ENCODE results near the gene ZNF516. TPM values are rescaled to one million over a fixed set of nuclear protein-coding genes. Genes with fewer than 3 reads are reported as not detected.

The ZNF516 gene
- polyA plus RNA-seq, 5 donors: 33.2 to 54.7 (median 42.2) TPM

DNA sequence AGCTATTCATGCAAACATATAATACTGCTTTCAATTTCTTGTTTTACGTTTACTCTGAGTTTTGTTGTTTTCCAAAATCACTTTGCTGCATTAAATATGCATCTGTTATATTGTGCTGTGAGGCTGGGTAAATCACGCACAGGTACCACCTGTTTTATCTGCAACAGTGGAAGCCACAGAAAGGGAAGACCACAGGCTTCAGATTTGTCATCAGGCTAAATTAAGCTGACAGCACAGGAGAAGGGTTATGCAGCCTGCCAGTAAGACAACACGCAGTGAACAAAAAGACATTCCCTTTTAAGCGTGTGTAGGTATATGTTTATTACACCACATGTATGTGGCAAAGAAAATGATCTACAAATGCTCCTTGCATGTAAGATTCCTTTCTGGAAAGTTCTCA is 38.2 kb downstream of the ZNF516 start:
- DNase-seq: no peak

DNA sequence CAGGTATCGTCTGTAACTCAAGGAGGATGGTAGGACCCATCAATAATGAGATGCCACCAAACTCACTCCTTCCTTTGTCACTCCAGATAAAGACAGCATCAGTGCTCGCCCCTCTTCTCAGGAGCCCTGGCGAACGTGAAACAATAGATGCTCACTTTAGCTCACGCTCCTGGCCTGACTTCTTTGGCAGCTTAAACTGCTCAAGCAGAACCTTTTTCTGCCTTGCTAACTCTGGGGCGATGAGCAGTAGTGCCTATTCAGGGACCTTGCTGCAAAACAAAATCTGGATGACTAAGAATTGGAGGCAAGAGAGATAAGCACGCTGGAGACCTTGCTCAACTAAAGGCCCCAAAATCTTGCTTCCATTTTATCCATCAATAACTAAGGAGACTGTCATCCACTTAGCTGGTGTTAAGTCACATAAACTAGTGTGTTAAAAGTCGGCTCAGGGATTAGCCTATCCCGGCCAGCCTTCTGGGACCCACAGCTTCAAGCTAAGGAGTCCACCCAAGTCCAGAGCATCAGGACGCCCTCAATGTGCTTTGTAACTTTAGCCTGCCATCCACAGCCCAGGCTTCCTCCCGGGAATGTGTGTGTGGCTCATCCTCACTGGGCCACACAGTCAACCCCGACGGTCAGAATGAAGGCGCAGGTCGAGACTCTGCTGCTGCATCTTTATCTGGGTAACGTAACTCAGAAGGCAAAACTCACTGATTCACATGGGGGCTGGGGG is 38.9 kb downstream of the ZNF516 start:
- no peak for DNase-seq

DNA sequence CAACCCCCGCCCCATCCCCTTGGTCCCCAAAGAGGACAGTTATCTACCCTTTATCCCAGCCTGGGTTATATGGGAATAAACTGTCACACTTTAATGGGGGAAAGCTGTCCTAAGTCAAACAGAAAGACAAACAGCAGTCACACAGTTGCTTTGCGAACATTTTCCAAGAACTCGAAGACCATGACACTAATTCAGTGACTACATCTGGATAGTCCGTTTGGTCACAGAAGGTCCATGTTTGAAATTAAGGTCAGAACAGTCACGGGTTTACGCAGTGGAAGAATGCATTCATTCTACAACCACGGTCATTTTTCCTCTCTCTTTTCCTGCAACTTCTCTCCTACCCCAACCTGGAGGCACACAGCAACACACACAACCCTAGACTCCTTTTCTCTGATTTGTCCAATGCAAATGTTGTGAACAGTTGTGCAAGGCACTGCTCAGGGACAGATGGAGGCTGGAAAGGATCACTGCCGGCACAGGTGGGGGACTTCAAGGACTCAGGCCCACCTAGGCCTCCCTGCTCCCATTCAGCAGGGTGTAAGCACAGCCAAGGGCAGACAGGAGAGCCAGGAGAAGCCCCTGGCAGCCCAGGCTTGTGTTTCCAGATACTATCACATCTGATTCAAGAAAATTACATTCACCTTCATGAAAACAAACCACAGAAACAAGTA is 39.9 kb downstream of the ZNF516 start:
- no peak for DNase-seq

DNA sequence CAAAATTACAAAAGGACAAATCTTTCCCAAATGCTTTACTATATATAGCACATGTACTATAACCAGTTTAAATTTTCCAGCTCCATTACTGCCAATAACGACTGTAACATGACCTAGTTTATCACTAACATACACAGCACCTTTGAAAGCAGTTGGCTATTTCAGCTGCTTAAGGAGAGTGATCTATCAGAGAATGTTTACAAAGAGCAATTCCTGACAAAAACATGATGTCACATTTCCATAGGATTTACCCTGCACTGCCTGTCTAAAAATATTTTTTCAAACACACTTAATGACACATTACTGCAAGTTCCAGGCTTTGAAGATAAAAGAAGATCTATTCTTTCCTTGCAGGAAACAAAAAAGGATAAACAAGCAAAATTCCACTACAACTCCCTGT is 40.6 kb downstream of the ZNF516 start:
- no peak for DNase-seq

DNA sequence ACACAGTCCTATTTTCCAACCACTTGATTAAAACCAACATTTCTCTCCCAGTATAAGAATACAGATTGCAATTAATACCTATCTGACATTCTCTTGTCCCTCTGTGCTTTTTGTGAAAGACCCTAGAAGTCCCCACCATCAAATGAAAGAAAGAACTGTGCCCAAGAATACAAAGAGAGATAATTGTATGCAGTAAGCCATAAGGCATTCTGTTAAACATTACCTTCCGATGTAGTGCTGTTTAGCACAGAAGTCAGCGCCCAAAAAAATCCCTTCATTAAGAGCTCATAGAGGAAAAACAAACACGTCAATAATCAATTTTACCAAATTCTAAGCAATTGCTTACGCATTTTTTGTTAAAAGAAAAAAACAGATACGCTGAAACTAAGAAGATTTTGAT is 41.1 kb downstream of the ZNF516 start:
- no peak for DNase-seq

DNA sequence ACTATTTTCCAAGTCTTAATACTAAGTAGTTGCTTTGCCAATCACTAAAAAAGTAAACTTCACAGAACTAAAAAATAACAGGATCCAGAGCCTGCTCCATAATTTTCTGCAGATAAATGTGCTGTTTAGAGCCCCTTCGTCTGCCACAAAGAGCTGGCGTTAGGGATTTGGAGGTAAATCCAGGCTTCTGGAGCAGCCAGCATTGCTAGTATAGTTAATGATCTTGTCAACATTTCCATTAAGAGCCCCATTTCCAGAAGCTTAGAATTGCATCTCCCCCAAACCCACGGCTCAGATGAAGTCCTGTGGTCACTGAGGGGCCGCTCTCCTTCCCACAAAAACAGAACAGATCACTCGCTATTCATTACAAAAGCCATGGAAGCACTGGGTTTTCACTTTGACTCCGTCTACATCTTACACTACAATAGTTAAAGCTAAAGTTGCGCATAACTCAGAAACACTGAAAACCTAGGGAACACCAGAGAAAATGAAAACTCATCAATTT is 41.9 kb downstream of the ZNF516 start:
- DNase-seq: no peak

DNA sequence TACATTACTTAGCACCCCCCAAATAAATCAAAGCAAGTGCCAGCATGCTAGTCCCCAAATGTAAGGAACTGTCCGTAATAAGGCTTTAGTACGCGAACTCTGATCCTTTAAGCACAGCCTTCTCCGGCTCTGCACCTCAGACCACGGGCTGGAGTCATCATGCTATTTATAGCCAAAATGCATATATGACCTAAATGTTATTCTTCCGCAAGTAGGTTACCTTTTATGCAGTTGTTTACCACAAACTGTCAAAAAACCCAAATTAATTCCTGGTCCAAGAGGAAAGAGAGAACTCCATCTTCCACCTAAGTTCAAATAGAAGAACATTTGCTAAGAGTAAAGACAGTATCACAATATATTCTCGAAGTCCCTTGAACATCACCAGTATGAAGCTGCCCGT is 42.7 kb downstream of the ZNF516 start:
- no peak for DNase-seq

DNA sequence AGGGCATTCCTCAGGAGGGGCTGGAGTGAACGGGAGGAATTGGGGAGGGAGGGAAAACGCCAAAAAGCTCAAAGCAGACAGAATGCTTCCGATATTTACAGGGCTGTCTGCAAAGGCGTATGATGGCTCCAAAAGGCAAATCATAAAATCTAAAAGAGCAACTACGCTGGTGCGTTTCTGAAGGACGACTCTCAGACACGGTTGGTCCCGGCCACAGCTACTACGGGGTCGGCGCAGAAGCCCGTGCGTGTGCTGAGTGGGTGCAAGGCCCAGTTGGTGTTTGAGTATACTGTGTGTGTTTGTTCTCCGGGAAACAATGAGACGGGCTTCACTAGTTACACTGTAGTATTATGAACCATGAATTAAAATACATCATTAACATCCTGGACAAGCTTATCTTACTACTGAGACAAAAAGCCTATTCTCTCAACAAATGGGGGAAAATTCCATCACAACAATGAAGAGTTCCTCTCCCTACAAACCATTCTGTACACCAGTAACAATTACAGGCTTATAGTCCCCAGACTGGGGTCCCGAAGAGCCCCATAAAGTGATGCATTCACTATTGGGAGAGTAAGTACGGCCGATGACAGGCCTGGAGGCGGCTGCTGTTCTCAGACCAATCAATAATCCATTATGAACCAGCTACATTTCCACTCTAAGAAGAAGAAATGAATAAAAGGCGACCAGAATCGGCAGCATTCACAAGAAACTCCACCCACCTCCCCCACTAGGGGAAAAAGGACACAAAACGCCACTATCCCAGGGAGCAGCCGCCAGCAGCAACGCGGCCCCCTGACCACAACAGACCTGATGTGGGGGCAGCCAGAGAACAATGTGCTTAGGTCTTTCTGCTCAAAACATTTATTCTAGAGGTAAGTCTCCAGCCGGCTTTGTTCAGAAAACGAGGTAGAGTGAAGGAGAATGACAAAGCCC is 43.4 kb downstream of the ZNF516 start:
- no peak for DNase-seq

DNA sequence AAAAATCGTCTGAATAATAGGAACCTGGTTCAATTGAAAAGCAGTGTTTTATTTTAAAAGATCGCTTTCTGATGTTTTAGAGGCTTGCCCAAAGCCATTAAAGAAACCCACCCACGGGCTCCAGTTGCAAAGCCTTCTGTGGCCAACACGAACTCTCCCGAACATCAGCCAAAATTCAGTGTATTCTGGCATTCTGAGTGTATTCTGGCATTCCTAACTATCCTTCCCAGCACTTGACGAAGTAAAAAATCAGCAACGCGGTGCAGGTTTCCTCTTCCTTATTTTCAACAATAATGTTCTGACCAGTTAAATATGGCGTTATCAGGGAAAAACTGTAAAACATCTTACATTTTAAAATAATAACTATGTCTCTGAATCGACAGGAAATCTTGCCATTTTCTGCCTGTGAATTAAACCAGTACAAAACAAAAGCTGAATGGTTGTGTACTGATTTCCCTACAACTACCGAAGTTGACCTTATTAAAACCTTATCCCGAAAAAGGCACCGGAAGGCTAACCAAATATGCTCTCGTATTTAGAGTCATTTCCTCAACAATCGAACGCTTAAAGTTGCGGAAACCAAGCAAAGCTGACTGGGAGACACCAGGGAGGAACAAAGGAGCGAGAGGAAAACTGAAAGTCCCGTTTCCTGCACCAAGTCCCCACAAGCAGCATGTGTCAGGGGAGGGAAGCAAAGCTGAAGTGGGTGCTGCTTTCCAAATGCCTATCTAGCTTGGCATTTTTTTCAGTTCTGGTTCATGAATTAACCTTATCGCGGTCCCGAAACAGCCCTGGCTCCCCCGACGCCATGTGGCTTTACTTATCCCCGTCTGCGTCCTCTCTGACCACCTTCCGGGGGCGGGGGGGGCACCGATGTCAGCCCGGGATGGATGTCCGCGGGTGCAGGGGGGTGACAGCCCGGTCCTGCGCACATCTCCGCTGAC is 44.3 kb downstream of the ZNF516 start:
- peak; percentile 61 to 64 for DNase-seq

DNA sequence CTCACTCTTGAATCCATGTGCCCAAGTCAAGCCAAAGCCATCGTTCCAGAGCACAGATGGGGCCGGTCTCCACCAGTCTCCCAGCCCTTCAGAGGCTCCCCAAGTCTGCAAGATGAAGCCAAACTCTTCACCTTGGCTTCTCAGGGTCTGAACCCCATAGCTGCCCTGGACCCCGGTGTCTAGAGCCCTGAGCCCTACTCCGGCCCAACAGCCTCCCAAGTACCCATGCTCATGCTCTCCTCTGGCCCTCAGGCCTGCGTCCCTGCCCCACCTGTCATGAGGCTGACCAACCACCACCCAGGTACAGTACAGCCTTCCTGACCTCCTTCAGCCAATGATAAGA is 46.0 kb downstream of the ZNF516 start:
- no peak for DNase-seq

DNA sequence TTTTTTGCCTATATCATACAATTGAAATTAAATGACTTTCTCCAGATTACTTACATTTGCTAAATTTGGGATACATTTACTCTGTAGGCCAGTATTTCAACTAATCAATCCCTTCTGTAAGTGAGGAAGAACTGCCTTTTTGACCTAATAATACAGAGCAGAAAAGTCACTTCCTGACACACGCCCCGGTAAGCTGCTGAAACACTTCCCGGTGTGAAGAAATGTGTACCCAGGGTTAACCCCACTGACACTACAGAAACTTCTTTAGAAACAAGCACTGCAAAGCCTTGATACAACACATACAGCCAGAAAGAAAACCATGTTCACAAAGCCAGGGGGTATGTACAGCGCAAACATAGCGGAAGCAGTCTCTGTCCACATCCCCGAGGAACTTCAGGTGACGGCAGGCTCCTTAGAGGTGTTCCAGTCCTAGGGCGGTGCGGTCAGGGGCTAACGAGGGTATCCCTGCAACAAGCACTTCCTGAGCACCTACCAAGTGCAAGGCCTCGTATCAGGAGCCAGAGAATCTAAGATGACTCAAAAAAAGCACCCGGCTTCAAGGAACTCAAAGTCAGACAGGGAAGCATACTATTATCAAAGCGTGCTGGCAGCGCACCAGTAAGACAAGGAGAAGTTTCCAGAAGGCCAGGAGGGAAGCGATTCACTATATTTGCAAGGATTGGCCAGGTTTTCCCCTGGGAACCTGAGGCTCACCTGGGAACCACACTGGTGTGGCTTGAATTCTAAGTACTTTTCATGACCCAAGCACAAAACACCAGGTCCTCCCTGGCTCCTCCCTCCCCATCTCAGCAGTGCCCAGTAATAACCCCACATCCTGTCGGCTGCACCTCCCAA is 46.6 kb downstream of the ZNF516 start:
- no peak for DNase-seq

DNA sequence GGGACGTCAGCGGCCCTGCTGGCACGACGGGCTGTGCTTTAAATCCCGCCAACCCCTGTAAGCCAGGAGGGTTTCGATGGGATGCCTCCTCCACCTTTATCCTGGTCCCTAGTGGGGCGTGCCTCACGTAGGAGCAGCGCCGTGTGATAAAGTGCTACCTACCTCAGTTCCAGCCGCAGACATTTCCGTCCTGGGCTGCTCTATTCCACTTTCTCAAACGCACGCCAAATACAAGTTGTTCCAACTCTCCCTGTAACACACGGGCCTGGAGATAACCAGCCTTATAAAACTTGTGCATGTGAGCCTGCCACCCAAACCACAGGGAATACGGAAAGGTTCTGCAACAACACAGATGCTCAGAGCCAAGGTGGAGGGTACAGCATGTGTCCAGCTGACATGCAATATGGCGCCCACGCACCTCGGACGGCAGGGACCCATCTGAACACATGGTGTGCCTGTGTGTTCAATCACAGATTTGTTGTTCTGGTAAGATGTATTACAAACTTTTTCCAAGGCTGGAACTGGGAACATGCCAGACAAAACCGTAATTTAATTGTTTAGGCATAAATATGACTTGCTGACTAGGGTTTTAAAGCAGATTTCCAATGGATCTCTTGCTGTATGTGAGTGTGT is 47.7 kb downstream of the ZNF516 start:
- no peak for DNase-seq

DNA sequence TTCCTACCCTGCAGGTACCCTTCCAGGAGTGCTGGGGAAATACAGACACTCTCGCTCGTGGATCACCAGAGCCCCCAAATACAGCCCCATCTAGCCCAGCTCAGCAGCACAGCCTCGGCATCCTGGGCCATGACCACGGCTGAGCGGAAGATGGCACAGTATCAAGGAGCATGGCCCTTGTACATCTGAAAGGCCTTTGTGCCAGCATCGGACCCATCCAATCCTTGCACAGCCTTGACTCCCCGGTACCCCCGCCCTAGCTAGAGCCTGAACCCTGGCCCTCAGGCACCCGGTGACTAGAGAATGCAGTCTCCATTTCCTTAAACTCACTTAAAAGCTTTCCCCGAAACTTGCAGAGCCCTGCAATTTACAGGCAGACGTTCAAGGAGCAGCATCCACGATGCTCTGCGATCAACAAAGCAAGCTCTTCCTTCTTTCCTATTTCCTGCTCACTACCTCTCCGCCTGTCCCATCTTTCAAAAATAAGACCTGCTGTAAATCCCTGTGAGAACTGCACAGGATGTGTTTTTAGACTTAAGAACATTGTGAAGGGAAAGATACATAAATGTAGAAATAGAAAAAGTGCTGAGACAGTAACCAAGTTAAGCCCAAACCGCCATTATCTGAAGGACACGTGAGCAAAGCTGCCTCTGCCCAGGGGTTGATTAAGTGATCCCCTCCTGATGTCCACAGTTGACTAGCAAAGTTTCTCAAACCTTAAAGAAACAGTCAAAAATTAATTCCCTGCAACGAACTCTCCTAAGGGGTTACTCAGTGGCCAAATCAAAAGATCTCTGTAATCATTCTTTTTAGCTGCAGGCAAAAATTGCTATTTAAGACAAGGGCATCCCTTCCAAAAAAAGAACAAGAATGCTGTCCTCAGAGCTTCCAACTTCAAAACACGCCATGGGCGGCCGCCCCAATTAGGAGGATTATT is 48.5 kb downstream of the ZNF516 start:
- no peak for DNase-seq

DNA sequence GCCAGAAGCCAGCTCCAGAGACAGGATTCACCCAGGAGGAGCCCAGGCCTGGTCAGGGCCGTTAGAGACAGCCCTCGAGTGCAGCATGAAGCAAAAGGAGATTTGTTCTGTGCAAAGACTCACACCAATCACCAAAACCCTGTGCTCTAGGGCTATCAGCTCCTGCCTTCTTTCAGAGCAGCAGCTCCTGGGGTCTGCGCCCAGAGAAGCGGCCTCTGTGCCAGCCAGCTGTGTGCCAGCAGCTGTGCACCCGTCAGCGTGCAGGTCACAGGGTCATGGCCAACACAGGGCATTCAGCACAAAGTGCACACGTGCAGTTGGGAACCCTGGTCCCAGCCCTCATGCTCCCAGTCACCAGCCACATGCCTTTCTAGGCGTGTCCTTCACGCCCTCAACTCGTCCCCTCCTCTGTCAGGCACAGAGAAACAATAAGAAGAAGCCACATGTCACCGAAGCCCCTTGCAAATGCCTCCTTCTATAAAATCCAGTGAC is 49.3 kb downstream of the ZNF516 start:
- no peak for DNase-seq

DNA sequence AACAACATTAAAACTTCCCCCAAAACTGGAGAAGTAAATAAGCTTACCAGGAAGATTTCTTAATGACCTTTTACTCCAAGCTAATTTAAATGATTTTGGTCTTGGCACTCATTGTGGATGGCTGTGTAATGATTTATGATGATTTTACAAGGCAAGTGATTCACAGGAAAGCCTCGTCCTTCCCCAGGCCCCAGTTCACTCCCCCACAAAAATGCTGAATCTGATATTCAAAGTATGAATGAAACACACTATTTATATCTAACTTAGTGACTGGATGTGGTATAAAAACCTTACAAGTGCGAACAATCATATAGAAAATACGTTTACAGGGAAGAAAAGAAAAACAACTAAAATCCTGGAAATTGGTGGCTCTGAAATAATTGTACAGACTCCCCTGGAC is 49.8 kb downstream of the ZNF516 start:
- DNase-seq: no peak

DNA sequence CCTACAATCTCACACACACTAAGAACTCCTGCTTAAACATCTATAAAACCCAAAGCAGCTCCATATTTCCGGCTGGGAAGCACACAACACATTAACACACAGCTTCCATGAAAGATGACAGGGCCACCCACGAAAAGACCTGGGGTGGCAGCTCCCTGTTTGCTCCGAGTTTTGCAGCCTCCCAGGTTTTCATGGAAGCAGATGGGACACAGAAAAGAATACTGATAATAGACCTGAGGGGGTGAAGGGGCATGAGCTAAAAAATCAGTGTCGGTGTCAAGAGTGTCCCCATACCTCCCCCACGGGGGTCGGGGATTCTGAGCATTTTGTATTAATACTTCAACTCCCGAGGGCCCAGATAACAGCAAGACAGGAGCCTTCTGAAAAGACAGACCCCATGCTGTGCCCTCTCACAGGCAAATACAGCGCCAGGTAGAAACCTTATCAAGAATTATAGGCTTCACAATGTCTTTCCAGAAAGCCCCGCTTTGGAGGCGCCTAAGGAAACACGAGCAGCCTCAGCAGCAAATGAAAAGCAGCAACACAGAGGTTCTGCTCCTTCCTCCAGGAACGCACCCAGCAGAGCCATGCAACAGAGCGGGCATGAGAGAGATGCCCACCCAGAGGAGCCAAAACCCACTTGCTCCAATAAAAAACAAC is 50.5 kb downstream of the ZNF516 start:
- DNase-seq: no peak

DNA sequence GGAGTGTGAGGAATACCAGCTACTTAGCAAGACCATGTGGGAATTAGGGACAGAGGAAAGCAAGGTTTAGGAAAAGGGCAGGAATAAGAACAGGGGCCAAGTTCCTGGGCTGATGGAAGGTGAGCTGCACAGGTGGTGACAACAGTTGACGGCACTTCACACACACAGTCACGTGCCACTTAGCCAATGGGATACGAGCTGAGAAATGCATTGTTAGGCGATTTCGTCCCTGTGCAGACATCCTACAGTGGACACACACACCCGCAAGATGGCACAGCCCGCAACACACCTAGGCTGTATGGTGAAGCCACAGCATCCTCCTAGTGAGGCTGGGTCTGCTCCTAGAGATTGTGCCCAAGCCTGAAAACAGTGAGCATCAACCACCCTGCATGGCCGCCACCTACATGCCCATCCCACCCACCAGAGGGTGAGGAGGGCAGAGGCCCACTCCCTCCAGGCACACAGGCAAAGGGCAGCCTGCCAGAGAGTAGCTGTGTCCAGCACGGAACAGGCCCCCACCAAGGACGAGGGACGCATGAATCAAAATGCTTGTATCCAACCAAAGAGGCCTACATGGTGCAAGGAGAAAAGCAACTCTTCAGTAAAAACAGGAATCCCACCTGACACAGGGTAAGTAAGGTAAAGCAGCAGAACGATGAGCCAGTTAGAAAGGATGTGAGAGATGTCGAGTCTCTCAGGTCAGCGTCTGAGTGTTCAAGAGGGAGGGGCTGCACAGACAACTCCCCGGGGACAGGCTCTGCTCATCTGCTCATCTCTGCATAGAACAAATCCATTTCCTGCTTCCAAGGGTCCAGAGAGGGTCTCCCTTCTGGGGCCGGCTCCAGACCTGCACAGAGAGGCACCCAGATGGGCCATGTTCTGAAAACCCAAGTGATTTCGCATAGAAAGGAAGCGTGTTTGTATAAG is 51.3 kb downstream of the ZNF516 start:
- DNase-seq: no peak
